Inflammatory macrophage treated with lipopolysaccharide for 1 hour (primary cell): ENCODE data around the gene TEX11.
A peak's percentile ranks its signal among the peaks of the same experiment; 100 is the strongest.

Experiments used
- DNase-seq, 2 donors: peaks; one replicate each; pipeline ENCODE4 v3.0.0-alpha.2; 2020 to 2022

The TEX11 gene

GRCh38 chrX:70494441-70494840 lies 414.1 kb downstream of the TEX11 start:
- DNase-seq = peak; percentile 26 to 27

- DNase-seq = peak; percentile 23 to 30
Observed at GRCh38 chrX:70488856-70489255, 419.7 kb downstream of the TEX11 start.

- DNase-seq = no peak
Observed at GRCh38 chrX:70485466-70485865, 423.0 kb downstream of the TEX11 start.

GRCh38 chrX:70482300-70482699 lies 426.2 kb downstream of the TEX11 start:
- no peak for DNase-seq

GRCh38 chrX:70481471-70482270 lies 426.8 kb downstream of the TEX11 start:
- DNase-seq = peak; percentile 78 to 83

- no peak for DNase-seq
Observed at GRCh38 chrX:70480660-70481018, 427.9 kb downstream of the TEX11 start.

GRCh38 chrX:70479922-70480659 lies 428.4 kb downstream of the TEX11 start:
- no peak for DNase-seq

- DNase-seq = peak in 1 of 2 donors; percentile 23
Observed at GRCh38 chrX:70479247-70479921, 429.1 kb downstream of the TEX11 start.
